ENCODE results near the gene OR13J1.

Gene OR13J1

DNA sequence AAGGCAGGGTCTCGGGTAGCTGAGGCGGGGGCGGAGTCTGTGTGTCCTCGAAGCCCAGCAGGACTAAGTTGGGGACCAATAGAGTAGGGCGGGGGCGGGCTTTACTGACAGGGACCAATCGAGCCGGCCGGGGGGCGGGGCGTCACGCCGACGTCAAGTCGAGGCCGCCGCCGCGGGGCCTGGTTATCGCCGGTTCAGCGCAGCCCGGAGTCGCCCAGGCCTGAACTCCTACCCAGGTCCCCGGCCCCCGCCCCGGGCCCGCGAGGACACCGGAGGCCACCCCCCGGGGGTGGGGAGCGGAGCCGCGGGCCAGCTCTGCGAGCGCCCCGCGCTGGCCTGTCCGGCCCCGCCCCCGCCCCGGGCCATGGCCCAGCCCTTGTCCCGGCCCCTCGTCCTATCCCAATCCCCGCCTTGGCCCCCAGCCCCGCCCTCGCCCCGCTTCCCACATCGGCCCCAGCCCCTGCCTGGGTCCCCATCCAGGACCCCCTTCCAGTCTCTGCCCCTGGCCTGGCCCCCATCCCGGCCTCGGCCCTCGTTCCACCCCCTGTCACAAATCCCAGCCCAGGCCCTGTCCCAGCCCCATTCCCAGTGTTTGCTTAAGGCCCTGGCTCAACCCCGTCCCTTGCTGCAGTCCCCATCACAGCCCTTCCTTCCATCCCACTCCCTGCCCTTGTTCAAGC, 41.0 kb downstream of the OR13J1 start, which contains the start of gene TMEM8B:
Gene TMEM8B, plus strand, starts transcription at position 145 of the 680 bp plus-strand sequence. Its CDS starts 220 bp downstream, at position 365.
- Histone ChIP-seq H3K9me3 (ENCODE audit: control insufficient read depth, insufficient read depth, low read depth, low read length) (no peaks in the 10 kb centered on the region), H3K36me3 (ENCODE audit: control insufficient read depth, insufficient read depth, low read length) (no peaks in the 10 kb centered on the region), H3K27me3 (ENCODE audit: control insufficient read depth, insufficient read depth, low read length) (no peaks in the 10 kb centered on the region), H3K4me1 (ENCODE audit: control insufficient read depth, insufficient read depth, low read length) (peaks cover 16% of the 10 kb centered on the region), H3K9ac (ENCODE audit: low read length) (peak within 1 kb of the TSS; percentile 62), H3K4me3 (ENCODE audit: low read depth, low read length) (peak within 1 kb of the TSS; percentile 86), H3K27ac (ENCODE audit: low read depth, low read length) (no peak within 1 kb of the TSS)

DNA sequence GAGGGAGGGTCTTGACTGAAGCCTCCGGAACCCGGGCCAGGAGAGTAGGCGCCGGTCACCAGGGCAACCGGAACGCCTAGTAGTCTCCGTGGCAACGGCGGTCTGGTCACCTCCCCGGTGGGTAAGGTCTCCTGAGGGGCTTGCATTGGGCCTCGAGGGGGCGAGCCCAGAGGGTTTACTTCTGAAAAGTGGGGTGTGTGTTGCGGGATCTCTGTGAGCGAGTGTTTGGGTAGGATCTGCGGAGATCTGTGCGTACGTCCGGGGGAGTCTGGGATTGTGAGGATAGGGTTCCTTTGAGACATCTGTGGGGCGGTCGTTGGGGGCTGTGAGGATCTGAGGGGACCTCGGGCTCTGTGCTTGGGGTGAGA, 41.5 kb downstream of the OR13J1 start, which contains the start of gene FAM221B:
Gene FAM221B, minus strand, starts transcription at position 17 of the 368 bp plus-strand sequence. CDS start 2,571 bp downstream, outside the sequence.
- H3K36me3 ChIP-seq (ENCODE audit: control insufficient read depth, insufficient read depth, low read length), result no peaks in the 10 kb centered on the region
- H3K4me1 ChIP-seq (ENCODE audit: control insufficient read depth, insufficient read depth, low read length), result peaks cover 19% of the 10 kb centered on the region
- H3K27ac ChIP-seq (ENCODE audit: low read depth, low read length), result no peak within 1 kb of the TSS
- no peaks in the 10 kb centered on the region for H3K27me3 ChIP-seq (ENCODE audit: control insufficient read depth, insufficient read depth, low read length)
- H3K4me3 ChIP-seq (ENCODE audit: low read depth, low read length), result peak within 1 kb of the TSS; percentile 86
- H3K9ac ChIP-seq (ENCODE audit: low read length), result peak within 1 kb of the TSS; percentile 62
- no peaks in the 10 kb centered on the region for H3K9me3 ChIP-seq (ENCODE audit: control insufficient read depth, insufficient read depth, low read depth, low read length)

DNA sequence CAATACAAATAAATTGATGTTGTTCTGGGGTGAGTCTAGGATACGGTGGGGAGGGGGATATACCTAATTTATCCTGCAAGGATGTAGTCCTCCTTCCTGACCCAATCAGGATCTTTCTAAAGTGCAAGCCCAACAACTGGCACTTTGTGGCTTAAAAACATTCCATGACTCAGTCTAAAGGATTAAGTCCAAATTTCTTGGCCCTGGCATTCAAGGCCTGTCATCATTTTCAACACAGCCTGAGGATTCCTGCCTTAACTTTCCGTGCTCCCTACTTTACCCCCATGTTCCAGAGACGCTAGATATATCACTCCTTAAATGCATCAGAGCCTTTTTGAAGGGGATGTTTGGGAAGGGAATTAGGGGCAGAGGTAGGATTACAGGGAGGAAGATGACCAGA, 42.7 kb downstream of the OR13J1 start:
- Histone ChIP-seq H3K27me3 (ENCODE audit: control insufficient read depth, insufficient read depth, low read length) (no peaks in the 10 kb centered on the region), H3K9ac (ENCODE audit: low read length) (no peak overlapping the region), H3K4me3 (ENCODE audit: low read depth, low read length) (no peak overlapping the region), H3K36me3 (ENCODE audit: control insufficient read depth, insufficient read depth, low read length) (no peaks in the 10 kb centered on the region), H3K27ac (ENCODE audit: low read depth, low read length) (no peak overlapping the region), H3K9me3 (ENCODE audit: control insufficient read depth, insufficient read depth, low read depth, low read length) (no peaks in the 10 kb centered on the region), H3K4me1 (ENCODE audit: control insufficient read depth, insufficient read depth, low read length) (peaks cover 27% of the 10 kb centered on the region)

DNA sequence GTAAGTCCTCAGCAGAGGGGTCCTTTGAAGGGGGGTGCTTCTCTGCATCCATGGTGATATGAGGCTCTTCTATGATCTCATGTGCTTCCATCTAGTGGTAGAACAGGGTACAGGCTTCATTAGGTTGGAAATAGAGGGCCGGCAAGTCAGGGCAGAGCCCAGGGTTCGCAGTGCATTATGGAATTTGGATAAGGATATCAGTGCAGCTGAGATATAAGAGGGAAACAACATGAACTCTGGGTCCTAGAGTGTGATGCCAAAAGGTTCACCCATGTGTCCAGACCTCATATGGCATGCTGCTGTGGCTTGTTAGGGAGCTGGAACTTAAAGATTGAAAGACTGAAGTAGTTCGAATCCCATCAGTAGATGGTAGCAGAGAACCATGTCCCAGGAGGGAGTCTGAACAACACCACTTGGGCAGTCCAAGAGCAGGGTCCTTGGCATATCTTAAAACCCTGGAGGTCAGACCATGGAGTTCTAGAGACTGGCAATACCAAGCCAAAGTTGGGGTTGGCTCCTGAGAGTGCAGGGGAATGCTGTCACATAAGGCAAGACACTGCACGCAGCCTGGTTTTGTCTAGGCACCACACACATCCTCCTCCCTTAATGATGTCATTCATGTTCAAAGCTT, 44.0 kb downstream of the OR13J1 start:
- H3K9ac ChIP-seq (ENCODE audit: low read length), result no peak overlapping the region
- H3K4me3 ChIP-seq (ENCODE audit: low read depth, low read length), result no peak overlapping the region
- no peaks in the 10 kb centered on the region for H3K36me3 ChIP-seq (ENCODE audit: control insufficient read depth, insufficient read depth, low read length)
- H3K4me1 ChIP-seq (ENCODE audit: control insufficient read depth, insufficient read depth, low read length), result peaks cover 27% of the 10 kb centered on the region
- H3K9me3 ChIP-seq (ENCODE audit: control insufficient read depth, insufficient read depth, low read depth, low read length), result no peaks in the 10 kb centered on the region
- H3K27ac ChIP-seq (ENCODE audit: low read depth, low read length), result no peak overlapping the region
- H3K27me3 ChIP-seq (ENCODE audit: control insufficient read depth, insufficient read depth, low read length), result no peaks in the 10 kb centered on the region

DNA sequence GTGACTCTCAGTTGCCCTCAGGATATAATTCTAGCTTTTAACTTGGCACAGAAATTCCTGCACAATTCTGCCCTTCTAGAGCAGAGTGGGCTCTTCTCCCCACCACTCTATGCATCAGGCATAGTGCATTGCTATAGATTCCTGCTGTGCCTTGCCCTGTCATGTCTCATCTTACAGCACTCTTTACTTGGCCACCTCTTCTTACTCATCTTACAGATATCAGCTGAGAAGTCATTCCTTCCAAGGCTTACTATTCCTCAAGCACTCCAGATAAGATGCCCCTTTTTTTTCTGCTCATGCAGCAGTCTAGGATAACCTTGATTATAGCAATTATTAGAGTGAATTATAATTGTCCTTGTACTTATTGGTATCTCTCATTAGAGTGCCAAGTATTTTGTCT, 47.3 kb downstream of the OR13J1 start:
- peaks cover 16% of the 10 kb centered on the region for H3K4me1 ChIP-seq (ENCODE audit: control insufficient read depth, insufficient read depth, low read length)
- H3K9me3 ChIP-seq (ENCODE audit: control insufficient read depth, insufficient read depth, low read depth, low read length), result no peaks in the 10 kb centered on the region
- H3K4me3 ChIP-seq (ENCODE audit: low read depth, low read length), result no peak overlapping the region
- H3K36me3 ChIP-seq (ENCODE audit: control insufficient read depth, insufficient read depth, low read length), result no peaks in the 10 kb centered on the region
- no peaks in the 10 kb centered on the region for H3K27me3 ChIP-seq (ENCODE audit: control insufficient read depth, insufficient read depth, low read length)
- no peak overlapping the region for H3K9ac ChIP-seq (ENCODE audit: low read length)
- no peak overlapping the region for H3K27ac ChIP-seq (ENCODE audit: low read depth, low read length)

DNA sequence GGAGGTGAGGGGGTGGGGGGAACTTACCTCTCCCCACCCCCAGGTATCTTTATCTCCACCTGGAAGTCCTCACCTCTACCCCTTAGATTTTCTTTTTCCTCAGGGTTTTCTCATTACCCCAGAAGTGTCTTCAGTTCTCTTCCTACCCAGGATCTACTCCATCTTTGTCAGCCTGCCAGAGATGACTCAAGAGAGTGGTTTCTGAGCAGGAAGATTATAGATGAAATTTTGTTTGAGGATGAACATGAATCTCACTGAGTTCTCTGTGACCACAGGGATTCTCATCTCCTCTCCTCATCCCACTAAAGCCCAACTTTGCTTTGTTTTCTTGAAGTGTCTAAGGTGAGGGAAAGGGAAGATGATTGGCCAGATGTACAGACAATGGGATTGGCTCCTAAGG, 50.1 kb downstream of the OR13J1 start:
- no peaks in the 10 kb centered on the region for H3K27me3 ChIP-seq (ENCODE audit: control insufficient read depth, insufficient read depth, low read length)
- no peak overlapping the region for H3K27ac ChIP-seq (ENCODE audit: low read depth, low read length)
- no peak overlapping the region for H3K4me3 ChIP-seq (ENCODE audit: low read depth, low read length)
- H3K4me1 ChIP-seq (ENCODE audit: control insufficient read depth, insufficient read depth, low read length), result peaks cover 12% of the 10 kb centered on the region; the same call in 1 of the 2 replicates
- no peak overlapping the region for H3K9ac ChIP-seq (ENCODE audit: low read length)
- no peaks in the 10 kb centered on the region for H3K36me3 ChIP-seq (ENCODE audit: control insufficient read depth, insufficient read depth, low read length)
- H3K9me3 ChIP-seq (ENCODE audit: control insufficient read depth, insufficient read depth, low read depth, low read length), result no peaks in the 10 kb centered on the region
